NB4 (cell line): ENCODE measurements around the gene JHY.

Experiments used
- DNase-seq: peaks from one replicate; pipeline ENCODE4 v3.0.0; 2010; ENCODE audit warnings: low read depth
- H3K4me3 ChIP-seq: one replicate; pipeline ENCODE4 v1.5.1; 2011; ENCODE audit warnings: mild to moderate bottlenecking, low read depth, low read length, moderate library complexity
- MYC ChIP-seq: IDR thresholded peaks from 2 replicates; pipeline ENCODE4 v1.6.1; 2011; ENCODE audit warnings: low read depth, low read length
- POLR2A ChIP-seq: IDR thresholded peaks from 2 replicates; pipeline ENCODE4 v1.6.1; 2011; ENCODE audit warnings: mild to moderate bottlenecking; ENCODE audit not compliant: insufficient read length; ENCODE audit errors: extremely low read depth
- TF ChIP-seq, protein P1 (sequence below): IDR thresholded peaks from one replicate; pipeline ENCODE4 v1.5.1; 2012; ENCODE audit warnings: low read depth, low read length
- TF ChIP-seq, protein P2 (sequence below): IDR thresholded peaks from 2 replicates; pipeline ENCODE4 v1.6.1; 2011; ENCODE audit warnings: low read depth, low read length

Gene JHY

DNA sequence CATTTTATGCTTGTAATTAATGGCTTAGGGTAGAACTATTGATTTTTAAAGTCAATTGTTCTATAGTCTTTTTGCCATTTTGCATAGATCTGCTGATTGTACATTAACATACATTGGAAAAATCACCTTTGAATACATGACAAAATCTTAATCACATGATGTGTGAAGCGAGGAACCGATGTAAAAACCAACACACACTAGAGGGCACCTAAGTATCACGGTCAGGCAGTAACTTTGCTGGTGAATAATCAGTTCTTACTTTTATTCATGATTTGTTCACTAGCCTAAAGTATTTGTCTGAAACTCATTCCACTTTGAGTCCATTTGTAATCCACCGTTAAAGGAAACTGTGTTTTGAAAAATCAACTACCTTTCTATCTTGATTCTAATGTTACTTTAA is 28.2 kb downstream of the JHY start:
- H3K4me3 ChIP-seq: no peak overlapping the region
- DNase-seq: peak; percentile 47
- TF ChIP-seq, protein P1, sequence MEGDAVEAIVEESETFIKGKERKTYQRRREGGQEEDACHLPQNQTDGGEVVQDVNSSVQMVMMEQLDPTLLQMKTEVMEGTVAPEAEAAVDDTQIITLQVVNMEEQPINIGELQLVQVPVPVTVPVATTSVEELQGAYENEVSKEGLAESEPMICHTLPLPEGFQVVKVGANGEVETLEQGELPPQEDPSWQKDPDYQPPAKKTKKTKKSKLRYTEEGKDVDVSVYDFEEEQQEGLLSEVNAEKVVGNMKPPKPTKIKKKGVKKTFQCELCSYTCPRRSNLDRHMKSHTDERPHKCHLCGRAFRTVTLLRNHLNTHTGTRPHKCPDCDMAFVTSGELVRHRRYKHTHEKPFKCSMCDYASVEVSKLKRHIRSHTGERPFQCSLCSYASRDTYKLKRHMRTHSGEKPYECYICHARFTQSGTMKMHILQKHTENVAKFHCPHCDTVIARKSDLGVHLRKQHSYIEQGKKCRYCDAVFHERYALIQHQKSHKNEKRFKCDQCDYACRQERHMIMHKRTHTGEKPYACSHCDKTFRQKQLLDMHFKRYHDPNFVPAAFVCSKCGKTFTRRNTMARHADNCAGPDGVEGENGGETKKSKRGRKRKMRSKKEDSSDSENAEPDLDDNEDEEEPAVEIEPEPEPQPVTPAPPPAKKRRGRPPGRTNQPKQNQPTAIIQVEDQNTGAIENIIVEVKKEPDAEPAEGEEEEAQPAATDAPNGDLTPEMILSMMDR: peak; percentile 18
- TF ChIP-seq, protein P2, sequence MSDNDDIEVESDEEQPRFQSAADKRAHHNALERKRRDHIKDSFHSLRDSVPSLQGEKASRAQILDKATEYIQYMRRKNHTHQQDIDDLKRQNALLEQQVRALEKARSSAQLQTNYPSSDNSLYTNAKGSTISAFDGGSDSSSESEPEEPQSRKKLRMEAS: no peak

DNA sequence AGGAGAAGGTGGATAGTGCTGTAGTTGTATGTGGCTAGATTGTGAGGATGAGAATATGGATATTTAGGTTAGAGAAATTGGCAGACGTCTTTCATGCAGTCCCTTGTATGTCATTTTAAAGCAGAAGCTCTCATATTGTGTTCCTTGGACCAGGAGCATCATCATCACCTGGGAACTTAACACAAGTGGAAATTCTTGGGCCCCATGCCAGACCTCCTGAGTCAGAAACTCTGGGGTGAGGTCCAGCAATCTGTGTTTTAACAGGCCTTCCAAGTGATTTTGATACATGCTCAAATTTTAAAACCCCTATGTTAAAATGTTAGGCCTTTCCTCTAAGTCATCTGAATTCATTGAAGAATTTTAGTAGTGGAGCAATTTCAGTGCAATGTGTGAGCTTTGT is 34.8 kb downstream of the JHY start:
- DNase-seq: no peak
- TF ChIP-seq, protein P1: no peak
- TF ChIP-seq, protein P2: no peak
- TF ChIP-seq POLR2A (no peak), MYC (no peak)
- H3K4me3 ChIP-seq: no peak overlapping the region

DNA sequence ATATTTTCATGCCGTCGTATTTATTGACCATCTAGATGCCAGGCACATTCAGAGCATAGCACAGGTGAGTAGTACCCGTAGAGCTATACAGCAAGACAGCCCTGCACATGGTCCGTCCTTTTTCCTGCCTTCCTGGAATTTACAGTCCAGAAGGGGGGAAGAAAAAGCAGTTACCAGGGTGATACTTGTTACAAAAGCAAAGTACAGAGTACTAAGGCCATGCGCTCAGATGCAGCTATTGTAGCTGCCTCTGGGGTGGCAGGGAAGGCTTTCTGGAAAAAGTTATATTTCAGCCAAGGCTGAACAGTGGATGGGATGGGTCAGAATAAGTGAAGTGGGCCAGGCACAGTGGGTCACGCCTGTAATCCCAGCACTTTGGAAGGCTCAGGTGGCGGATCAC is 36.2 kb downstream of the JHY start:
- DNase-seq: no peak
- no peak overlapping the region for H3K4me3 ChIP-seq
- TF ChIP-seq POLR2A: no peak
- TF ChIP-seq, protein P1: no peak
- no peak for TF ChIP-seq MYC
- TF ChIP-seq, protein P2: no peak

DNA sequence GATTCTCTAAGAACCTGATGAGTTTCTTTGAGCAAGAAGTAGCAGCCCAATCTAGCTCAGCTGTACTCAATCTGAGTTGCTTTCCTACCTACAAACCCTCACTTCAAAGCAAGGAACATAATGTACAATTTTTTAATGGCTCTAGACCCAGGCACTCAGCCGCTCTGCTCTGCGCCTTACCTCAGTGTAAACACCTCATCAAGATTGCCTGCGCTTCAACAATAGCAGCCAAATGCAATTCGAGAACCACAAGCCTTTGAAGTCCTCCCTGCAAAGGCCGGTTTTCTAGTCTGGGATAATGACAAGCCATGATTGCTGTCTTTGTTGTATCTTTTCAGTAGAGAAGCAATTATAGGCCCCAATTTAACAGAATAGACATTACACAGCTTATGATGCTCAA is 38.0 kb downstream of the JHY start:
- no peak overlapping the region for H3K4me3 ChIP-seq
- TF ChIP-seq, protein P2: no peak
- TF ChIP-seq, protein P1: no peak
- TF ChIP-seq POLR2A (no peak), MYC (no peak)
- DNase-seq: no peak

DNA sequence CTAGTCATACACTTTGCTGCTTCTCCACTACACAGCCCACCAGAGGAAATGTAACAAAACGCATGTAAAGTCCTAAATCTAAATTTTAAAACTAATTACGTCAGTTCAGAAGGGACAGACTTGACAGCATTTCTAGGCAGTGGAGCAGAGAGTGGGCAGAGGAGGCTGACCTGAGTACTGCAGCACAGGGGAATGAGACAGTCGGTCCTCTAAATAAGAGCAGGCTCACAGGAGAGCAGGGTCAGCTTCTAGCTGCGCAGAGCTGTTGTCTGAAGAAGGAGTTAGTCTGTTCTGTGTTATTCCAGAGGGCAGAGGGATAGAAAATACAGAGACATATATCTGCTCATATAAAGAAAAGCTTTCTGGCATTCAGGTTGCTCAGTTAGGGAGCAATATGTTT is 40.3 kb downstream of the JHY start:
- TF ChIP-seq MYC: no peak
- no peak overlapping the region for H3K4me3 ChIP-seq
- no peak for DNase-seq

DNA sequence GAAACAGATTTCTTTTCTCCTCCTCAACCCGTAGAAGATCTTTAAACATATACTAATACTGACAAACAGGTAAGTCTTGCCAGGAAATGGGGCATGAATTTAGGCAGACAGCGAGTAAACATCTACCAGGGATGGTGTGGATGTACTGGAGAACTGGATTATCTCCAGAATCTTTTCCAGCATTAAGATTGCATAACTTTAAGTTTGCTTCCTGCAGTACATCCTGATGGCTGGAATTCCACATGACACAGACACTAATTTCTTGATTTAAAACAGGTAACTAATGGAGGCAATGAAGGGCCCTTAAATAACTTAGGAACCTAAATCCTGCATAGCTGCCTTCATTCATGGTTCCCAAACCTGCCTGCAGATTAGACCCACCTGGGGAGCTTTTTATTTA is 40.7 kb downstream of the JHY start:
- no peak overlapping the region for H3K4me3 ChIP-seq
- TF ChIP-seq MYC: no peak
- TF ChIP-seq, protein P2: no peak
- TF ChIP-seq, protein P1: no peak
- TF ChIP-seq POLR2A: no peak
- DNase-seq: no peak
